ENCODE measurements around the gene PCSK5.

DNA sequence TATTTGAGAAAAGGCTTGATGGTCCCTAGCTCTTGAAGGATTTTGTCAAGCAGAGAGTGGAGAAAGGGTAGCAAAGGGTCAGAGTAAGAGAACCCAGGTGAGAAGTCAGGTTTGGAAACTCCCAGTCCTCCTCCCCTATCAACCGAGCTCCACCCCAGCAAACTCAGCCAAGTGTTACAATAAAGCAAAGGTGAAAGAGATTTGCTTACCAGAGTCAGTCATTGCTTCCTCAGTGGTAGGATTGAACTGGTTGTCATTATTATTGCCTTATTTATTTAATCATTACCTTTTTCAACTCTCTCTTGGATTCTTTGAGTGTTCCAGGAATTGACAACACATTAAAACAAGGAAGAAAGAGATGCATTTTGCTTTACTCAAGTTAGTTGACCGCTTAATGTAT lies 423.3 kb downstream of the PCSK5 start:
- TF ChIP-seq, protein P1, sequence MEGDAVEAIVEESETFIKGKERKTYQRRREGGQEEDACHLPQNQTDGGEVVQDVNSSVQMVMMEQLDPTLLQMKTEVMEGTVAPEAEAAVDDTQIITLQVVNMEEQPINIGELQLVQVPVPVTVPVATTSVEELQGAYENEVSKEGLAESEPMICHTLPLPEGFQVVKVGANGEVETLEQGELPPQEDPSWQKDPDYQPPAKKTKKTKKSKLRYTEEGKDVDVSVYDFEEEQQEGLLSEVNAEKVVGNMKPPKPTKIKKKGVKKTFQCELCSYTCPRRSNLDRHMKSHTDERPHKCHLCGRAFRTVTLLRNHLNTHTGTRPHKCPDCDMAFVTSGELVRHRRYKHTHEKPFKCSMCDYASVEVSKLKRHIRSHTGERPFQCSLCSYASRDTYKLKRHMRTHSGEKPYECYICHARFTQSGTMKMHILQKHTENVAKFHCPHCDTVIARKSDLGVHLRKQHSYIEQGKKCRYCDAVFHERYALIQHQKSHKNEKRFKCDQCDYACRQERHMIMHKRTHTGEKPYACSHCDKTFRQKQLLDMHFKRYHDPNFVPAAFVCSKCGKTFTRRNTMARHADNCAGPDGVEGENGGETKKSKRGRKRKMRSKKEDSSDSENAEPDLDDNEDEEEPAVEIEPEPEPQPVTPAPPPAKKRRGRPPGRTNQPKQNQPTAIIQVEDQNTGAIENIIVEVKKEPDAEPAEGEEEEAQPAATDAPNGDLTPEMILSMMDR (conservative IDR thresholded peaks at IDR 0.05; ENCODE audit: low read depth, low read length), result no peak
- TF ChIP-seq EZH2 (IDR thresholded peaks at IDR 0.05; ENCODE audit: borderline replicate concordance, low read depth, low read length, poor library complexity, severe bottlenecking), result no peak

All from A673 (cell line).